ENCODE data around the gene THSD1.

THSD1 gene

DNA sequence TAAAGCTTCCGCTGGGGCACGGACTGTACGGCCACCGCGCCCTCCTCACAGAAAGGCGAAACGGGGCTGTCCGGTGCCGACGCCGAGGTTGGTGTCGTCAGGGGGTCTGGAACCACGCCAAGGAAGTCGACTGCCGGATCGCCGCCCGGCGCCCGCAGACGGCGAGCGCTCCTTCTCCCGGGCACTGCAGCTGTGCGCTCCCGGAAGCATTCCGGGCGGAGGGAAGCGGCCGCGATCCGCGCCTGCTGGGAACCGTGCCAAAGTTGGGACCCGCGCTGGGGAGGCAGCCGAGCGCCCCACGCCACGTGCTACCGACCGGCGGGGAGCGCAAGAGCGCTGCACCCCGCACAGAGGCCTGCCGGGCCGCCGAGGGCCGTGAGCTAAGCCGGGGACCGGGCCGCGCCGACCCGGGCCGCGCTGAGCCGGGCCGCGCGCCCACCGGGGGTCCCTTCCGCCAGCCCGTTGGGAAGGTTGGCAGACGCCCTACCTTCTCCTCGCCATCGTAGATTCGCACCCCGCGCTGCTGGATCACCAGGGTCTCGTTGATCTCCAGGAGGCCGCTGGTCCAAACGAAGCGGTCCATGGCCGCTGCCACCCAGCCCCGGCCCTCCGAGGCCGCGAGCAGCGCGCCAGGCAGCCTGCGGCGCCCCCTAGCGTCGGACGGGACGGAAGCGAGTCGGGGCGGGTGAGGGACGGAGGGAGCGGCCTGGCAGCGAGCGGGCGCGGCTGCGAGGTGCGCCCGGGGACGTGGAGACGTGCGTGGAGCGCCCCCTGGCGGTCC is 44.2 kb upstream of the THSD1 start, which contains the start of gene VPS36 (continued):
- TF ChIP-seq GFI1B (tag by site-specific recombination; IDR thresholded peaks at IDR 0.05) = no peak
- no peak for TF ChIP-seq ZNF112 (tag by site-specific recombination; IDR thresholded peaks at IDR 0.05)
- TF ChIP-seq, protein P1, sequence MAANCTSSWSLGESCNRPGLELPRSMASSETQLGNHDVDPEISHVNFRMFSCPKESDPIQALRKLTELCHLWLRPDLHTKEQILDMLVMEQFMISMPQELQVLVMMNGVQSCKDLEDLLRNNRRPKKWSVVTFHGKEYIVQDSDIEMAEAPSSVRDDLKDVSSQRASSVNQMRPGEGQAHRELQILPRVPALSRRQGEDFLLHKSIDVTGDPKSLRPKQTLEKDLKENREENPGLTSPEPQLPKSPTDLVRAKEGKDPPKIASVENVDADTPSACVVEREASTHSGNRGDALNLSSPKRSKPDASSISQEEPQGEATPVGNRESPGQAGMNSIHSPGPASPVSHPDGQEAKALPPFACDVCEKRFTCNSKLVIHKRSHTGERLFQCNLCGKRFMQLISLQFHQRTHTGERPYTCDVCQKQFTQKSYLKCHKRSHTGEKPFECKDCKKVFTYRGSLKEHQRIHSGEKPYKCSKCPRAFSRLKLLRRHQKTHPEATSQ (tag by site-specific recombination; IDR thresholded peaks at IDR 0.05) = peak; percentile 81; the same call in 1 of the 2 replicates
- peak; percentile 21; the same call in 1 of the 2 replicates for TF ChIP-seq BCL11B (tag by site-specific recombination; IDR thresholded peaks at IDR 0.05; ENCODE audit: low read depth)
- no peak for TF ChIP-seq EGR2 (tag by site-specific recombination; IDR thresholded peaks at IDR 0.05; ENCODE audit: low read depth)
- TF ChIP-seq ZNF571 (tag by site-specific recombination; IDR thresholded peaks at IDR 0.05) = no peak
- no peak for TF ChIP-seq ZNF776 (tag by site-specific recombination; IDR thresholded peaks at IDR 0.05; ENCODE audit: borderline replicate concordance)
- no peak for TF ChIP-seq ZNF426 (tag by site-specific recombination; IDR thresholded peaks at IDR 0.05)
- no peak; the same call in 1 of the 2 replicates for TF ChIP-seq ZXDB (tag by site-specific recombination; IDR thresholded peaks at IDR 0.05)
- no peak for TF ChIP-seq ZNF707 (tag by site-specific recombination; IDR thresholded peaks at IDR 0.05)
- no peak for TF ChIP-seq ZNF2 (tag by site-specific recombination; IDR thresholded peaks at IDR 0.05)
- no peak for TF ChIP-seq ZNF311 (tag by site-specific recombination; IDR thresholded peaks at IDR 0.05; ENCODE audit: borderline replicate concordance)
- TF ChIP-seq, protein P2, sequence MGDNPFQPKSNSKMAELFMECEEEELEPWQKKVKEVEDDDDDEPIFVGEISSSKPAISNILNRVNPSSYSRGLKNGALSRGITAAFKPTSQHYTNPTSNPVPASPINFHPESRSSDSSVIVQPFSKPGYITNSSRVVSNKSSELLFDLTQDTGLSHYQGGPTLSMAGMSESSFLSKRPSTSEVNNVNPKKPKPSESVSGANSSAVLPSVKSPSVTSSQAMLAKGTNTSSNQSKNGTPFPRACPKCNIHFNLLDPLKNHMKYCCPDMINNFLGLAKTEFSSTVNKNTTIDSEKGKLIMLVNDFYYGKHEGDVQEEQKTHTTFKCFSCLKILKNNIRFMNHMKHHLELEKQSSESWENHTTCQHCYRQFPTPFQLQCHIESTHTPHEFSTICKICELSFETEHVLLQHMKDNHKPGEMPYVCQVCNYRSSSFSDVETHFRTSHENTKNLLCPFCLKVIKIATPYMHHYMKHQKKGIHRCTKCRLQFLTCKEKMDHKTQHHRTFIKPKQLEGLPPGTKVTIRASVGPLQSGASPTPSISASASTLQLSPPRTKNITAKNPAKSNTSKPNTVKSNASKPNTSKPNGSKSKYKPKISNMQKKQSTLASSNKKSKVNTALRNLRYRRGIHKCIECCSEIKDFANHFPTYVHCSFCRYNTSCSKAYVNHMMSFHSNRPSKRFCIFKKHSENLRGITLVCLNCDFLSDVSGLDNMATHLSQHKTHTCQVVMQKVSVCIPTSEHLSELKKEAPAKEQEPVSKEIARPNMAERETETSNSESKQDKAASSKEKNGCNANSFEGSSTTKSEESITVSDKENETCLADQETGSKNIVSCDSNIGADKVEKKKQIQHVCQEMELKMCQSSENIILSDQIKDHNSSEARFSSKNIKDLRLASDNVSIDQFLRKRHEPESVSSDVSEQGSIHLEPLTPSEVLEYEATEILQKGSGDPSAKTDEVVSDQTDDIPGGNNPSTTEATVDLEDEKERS (tag by site-specific recombination; IDR thresholded peaks at IDR 0.05) = no peak
- TF ChIP-seq, protein P3, sequence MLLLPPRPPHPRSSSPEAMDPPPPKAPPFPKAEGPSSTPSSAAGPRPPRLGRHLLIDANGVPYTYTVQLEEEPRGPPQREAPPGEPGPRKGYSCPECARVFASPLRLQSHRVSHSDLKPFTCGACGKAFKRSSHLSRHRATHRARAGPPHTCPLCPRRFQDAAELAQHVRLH (tag by site-specific recombination; IDR thresholded peaks at IDR 0.05) = no peak
- peak; percentile 60 for TF ChIP-seq ZNF629 (tag by site-specific recombination; IDR thresholded peaks at IDR 0.05)
- TF ChIP-seq GLI4 (tag by site-specific recombination; IDR thresholded peaks at IDR 0.05) = no peak
- TF ChIP-seq, protein P4, sequence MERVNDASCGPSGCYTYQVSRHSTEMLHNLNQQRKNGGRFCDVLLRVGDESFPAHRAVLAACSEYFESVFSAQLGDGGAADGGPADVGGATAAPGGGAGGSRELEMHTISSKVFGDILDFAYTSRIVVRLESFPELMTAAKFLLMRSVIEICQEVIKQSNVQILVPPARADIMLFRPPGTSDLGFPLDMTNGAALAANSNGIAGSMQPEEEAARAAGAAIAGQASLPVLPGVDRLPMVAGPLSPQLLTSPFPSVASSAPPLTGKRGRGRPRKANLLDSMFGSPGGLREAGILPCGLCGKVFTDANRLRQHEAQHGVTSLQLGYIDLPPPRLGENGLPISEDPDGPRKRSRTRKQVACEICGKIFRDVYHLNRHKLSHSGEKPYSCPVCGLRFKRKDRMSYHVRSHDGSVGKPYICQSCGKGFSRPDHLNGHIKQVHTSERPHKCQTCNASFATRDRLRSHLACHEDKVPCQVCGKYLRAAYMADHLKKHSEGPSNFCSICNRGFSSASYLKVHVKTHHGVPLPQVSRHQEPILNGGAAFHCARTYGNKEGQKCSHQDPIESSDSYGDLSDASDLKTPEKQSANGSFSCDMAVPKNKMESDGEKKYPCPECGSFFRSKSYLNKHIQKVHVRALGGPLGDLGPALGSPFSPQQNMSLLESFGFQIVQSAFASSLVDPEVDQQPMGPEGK (tag by site-specific recombination; IDR thresholded peaks at IDR 0.05) = peak; percentile 53; the same call in 1 of the 2 replicates
- no peak for TF ChIP-seq ZNF658 (tag by site-specific recombination; IDR thresholded peaks at IDR 0.05)
- no peak for TF ChIP-seq ZNF621 (tag by site-specific recombination; IDR thresholded peaks at IDR 0.05)
- TF ChIP-seq ZNF777 (tag by site-specific recombination; IDR thresholded peaks at IDR 0.05; ENCODE audit: borderline replicate concordance) = no peak
- no peak for TF ChIP-seq ZNF510 (tag by site-specific recombination; IDR thresholded peaks at IDR 0.05; ENCODE audit: insufficient replicate concordance)
- TF ChIP-seq ZNF175 (tag by site-specific recombination; IDR thresholded peaks at IDR 0.05) = no peak
- TF ChIP-seq, protein P5, sequence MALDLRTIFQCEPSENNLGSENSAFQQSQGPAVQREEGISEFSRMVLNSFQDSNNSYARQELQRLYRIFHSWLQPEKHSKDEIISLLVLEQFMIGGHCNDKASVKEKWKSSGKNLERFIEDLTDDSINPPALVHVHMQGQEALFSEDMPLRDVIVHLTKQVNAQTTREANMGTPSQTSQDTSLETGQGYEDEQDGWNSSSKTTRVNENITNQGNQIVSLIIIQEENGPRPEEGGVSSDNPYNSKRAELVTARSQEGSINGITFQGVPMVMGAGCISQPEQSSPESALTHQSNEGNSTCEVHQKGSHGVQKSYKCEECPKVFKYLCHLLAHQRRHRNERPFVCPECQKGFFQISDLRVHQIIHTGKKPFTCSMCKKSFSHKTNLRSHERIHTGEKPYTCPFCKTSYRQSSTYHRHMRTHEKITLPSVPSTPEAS (tag by site-specific recombination; IDR thresholded peaks at IDR 0.05) = no peak
- TF ChIP-seq ZNF202 (tag by site-specific recombination; IDR thresholded peaks at IDR 0.05; ENCODE audit: borderline replicate concordance) = no peak
- TF ChIP-seq ZBTB21 (tag by site-specific recombination; IDR thresholded peaks at IDR 0.05) = no peak
- no peak for TF ChIP-seq ZNF560 (tag by site-specific recombination; IDR thresholded peaks at IDR 0.05; ENCODE audit: borderline replicate concordance)
- TF ChIP-seq, protein P6, sequence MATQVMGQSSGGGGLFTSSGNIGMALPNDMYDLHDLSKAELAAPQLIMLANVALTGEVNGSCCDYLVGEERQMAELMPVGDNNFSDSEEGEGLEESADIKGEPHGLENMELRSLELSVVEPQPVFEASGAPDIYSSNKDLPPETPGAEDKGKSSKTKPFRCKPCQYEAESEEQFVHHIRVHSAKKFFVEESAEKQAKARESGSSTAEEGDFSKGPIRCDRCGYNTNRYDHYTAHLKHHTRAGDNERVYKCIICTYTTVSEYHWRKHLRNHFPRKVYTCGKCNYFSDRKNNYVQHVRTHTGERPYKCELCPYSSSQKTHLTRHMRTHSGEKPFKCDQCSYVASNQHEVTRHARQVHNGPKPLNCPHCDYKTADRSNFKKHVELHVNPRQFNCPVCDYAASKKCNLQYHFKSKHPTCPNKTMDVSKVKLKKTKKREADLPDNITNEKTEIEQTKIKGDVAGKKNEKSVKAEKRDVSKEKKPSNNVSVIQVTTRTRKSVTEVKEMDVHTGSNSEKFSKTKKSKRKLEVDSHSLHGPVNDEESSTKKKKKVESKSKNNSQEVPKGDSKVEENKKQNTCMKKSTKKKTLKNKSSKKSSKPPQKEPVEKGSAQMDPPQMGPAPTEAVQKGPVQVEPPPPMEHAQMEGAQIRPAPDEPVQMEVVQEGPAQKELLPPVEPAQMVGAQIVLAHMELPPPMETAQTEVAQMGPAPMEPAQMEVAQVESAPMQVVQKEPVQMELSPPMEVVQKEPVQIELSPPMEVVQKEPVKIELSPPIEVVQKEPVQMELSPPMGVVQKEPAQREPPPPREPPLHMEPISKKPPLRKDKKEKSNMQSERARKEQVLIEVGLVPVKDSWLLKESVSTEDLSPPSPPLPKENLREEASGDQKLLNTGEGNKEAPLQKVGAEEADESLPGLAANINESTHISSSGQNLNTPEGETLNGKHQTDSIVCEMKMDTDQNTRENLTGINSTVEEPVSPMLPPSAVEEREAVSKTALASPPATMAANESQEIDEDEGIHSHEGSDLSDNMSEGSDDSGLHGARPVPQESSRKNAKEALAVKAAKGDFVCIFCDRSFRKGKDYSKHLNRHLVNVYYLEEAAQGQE (tag by site-specific recombination; IDR thresholded peaks at IDR 0.05) = 0 out of 2 replicates have a peak, but pooled peaks have one; percentile 11

Measured in HEK293 (cell line).